Breast epithelium (tissue), 3 donors: ENCODE measurements around the gene CEBPA.

Experiments
- CTCF ChIP-seq, 3 donors: fragments of 450-650 bp; IDR thresholded peaks; one replicate each; pipeline ENCODE4 v1.5.1; 2016 to 2017; ENCODE audit warnings: antibody characterized with exemption in 3 of 3, mild to moderate bottlenecking in 3 of 3, moderate library complexity in 3 of 3
- POLR2A ChIP-seq: fragments of 450-650 bp; IDR thresholded peaks from one replicate; pipeline ENCODE4 v1.6.1; 2016; ENCODE audit warnings: antibody characterized with exemption, mild to moderate bottlenecking, moderate library complexity
- POLR2AphosphoS5 ChIP-seq, 3 donors: sonication (generic); formaldehyde crosslinking; IDR thresholded peaks; one replicate each; pipeline ENCODE4 v1.6.1; 2017; ENCODE audit warnings: antibody characterized with exemption in 3 of 3

- no peak for TF ChIP-seq POLR2A
- TF ChIP-seq CTCF (IDR thresholded peaks at IDR 0.05), result no peak
- TF ChIP-seq POLR2AphosphoS5 (IDR thresholded peaks at IDR 0.05), result no peak
Measured at GRCh38 chr19:33266974-33267484, 35.3 kb downstream of the CEBPA start.
